ENCODE results near the gene SDR42E2.

- no peak for TF ChIP-seq CTCF (IDR thresholded peaks at IDR 0.05; ENCODE audit: borderline replicate concordance, extremely low read depth, low read length, poor library complexity, severe bottlenecking)
- no peak for TF ChIP-seq EZH2 (IDR thresholded peaks at IDR 0.05; ENCODE audit: borderline replicate concordance, low read depth, low read length, severe bottlenecking)
These were observed 58.4 kb downstream of the SDR42E2 start for GRCh38 chr16:22220714-22221113.
